Natural killer cell (primary cell): ENCODE data around the gene TMED8. TPM values are rescaled to one million over a fixed set of nuclear protein-coding genes. Genes with fewer than 3 reads are reported as not detected.
A peak's percentile ranks its signal among the peaks of the same experiment; 100 is the strongest.

ENCODE experiments used
- ATAC-seq, 3 donors: fragments of 150-1000 bp in 2 of 3; fragments of 200-7000 bp in 1 of 3; cut with Tn5 transposase; 1 replicate in 1 of 3; 2 replicates in 2 of 3; pipeline ENCODE4 v1.10.0; 2021; ENCODE audit warnings: mild to moderate bottlenecking in 2 of 3, moderate library complexity in 2 of 3
- DNase-seq, 2 donors: peaks; one replicate each; pipeline versions ENCODE4 v3.0.0 to v3.0.0-alpha.2; 2013 to 2021; ENCODE audit warnings: mixed read lengths in 1 of 2
- H3K27ac ChIP-seq: one replicate; pipeline ENCODE4 v1.5.1; 2013; ENCODE audit warnings: mild to moderate bottlenecking, low read length
- H3K27me3 ChIP-seq: one replicate; pipeline ENCODE4 v1.6.1; 2013; ENCODE audit warnings: low read length; ENCODE audit not compliant: control insufficient read depth, insufficient read depth
- H3K36me3 ChIP-seq: one replicate; pipeline ENCODE4 v1.6.1; 2013; ENCODE audit warnings: low read length; ENCODE audit not compliant: control insufficient read depth, insufficient read depth
- H3K4me1 ChIP-seq: one replicate; pipeline ENCODE4 v1.6.1; 2013; ENCODE audit warnings: low read length; ENCODE audit not compliant: control insufficient read depth, insufficient read depth
- H3K4me3 ChIP-seq: one replicate; pipeline ENCODE4 v1.5.1; 2013; ENCODE audit warnings: low read length
- H3K9me3 ChIP-seq: one replicate; pipeline ENCODE4 v1.6.1; 2013; ENCODE audit warnings: low read length; ENCODE audit not compliant: control insufficient read depth, insufficient read depth
- H3K27ac Mint-ChIP-seq, 2 donors: one replicate each; pipeline ENCODE4 v1.8.0; 2022; ENCODE audit warnings: mild to moderate bottlenecking in 2 of 2, mixed read lengths in 2 of 2, moderate library complexity in 1 of 2
- H3K27me3 Mint-ChIP-seq, 2 donors: one replicate each; pipeline ENCODE4 v1.8.0; 2022; ENCODE audit warnings: low read depth in 2 of 2, mixed read lengths in 2 of 2
- H3K36me3 Mint-ChIP-seq: one replicate; pipeline ENCODE4 v1.8.0; 2022; ENCODE audit warnings: mixed read lengths
- H3K4me1 Mint-ChIP-seq, 2 donors: one replicate each; pipeline ENCODE4 v1.8.0; 2022; ENCODE audit warnings: mixed read lengths in 2 of 2
- H3K4me3 Mint-ChIP-seq: one replicate; pipeline ENCODE4 v1.8.0; 2022; ENCODE audit warnings: mild to moderate bottlenecking, moderate library complexity, mixed read lengths
- H3K9me3 Mint-ChIP-seq, 2 donors: one replicate each; pipeline ENCODE4 v1.8.0; 2022; ENCODE audit warnings: mixed read lengths in 2 of 2
- CTCF ChIP-seq: fragments of 200-600 bp; IDR thresholded peaks from one replicate; pipeline ENCODE4 v1.8.0; 2022; ENCODE audit warnings: antibody characterized with exemption
- WGBS: methylation state at CpG from one replicate; pipeline ENCODE4 v1.1.7; 2013; ENCODE audit warnings: missing lambda C conversion rate; ENCODE audit not compliant: insufficient coverage; 5-methylcytosine and 5-hydroxymethylcytosine counted together
- intact Hi-C: fragments of 100-400 bp; cut with micrococcal nuclease; formaldehyde crosslinking; loops from one replicate; pipeline ENCODE4 v1.14.2; 2022
- total RNA-seq, 4 donors: library from RNA; stranded (reverse); fragments of 120-200 nt in 1 of 4; gene quantifications; one replicate each; pipeline versions ENCODE4 v1.2.3 to v1.2.4, GENCODE V29; 2013 to 2022

Gene TMED8
- total RNA-seq, 3 donors from 2014 or later (not counting 1 experiment from before 2014, with no cell fraction given) = 8.0 to 9.3 (median 9.1) TPM

GRCh38 chr14:77372304-77372841 lies 4.5 kb downstream of the TMED8 start:
- intact Hi-C loops = no loop called here
- peak overlapping the region; percentile 29 for H3K27ac ChIP-seq
- H3K4me1 ChIP-seq = peaks cover 13% of the 10 kb centered on the region
- peak in 1 of 2 donors; percentile 33 for DNase-seq
- TF ChIP-seq CTCF = no peak
- Mint-ChIP-seq H3K4me1 (peaks cover 35 to 38% of the 10 kb centered on the region in 2 donors), H3K27ac (no peak overlapping the region), H3K9me3 (no peaks in the 10 kb centered on the region), H3K4me3 (no peak overlapping the region), H3K36me3 (no peaks in the 10 kb centered on the region), H3K27me3 (no peaks in the 10 kb centered on the region)
- no peaks in the 10 kb centered on the region for H3K36me3 ChIP-seq
- H3K27me3 ChIP-seq = no peaks in the 10 kb centered on the region
- WGBS = 12% methylated on average over 4 of the region's 4 CpGs
- no peaks in the 10 kb centered on the region for H3K9me3 ChIP-seq
- no peak overlapping the region for H3K4me3 ChIP-seq
- no peak for ATAC-seq

GRCh38 chr14:77369285-77369684 lies 7.6 kb downstream of the TMED8 start:
- H3K9me3 ChIP-seq = no peaks in the 10 kb centered on the region
- Mint-ChIP-seq H3K9me3 (no peaks in the 10 kb centered on the region), H3K4me1 (peaks cover 15 to 20% of the 10 kb centered on the region in 2 donors), H3K27me3 (no peaks in the 10 kb centered on the region), H3K36me3 (no peaks in the 10 kb centered on the region), H3K4me3 (no peak overlapping the region), H3K27ac (no peak overlapping the region)
- TF ChIP-seq CTCF = no peak
- no peaks in the 10 kb centered on the region for H3K27me3 ChIP-seq
- H3K27ac ChIP-seq = no peak overlapping the region
- intact Hi-C loops = no loop called here
- H3K36me3 ChIP-seq = no peaks in the 10 kb centered on the region
- ATAC-seq = no peak
- peak in 1 of 2 donors; percentile 40 for DNase-seq
- peaks cover 6% of the 10 kb centered on the region for H3K4me1 ChIP-seq
- WGBS = 3% methylated on average over 1 of the region's 1 CpG
- no peak overlapping the region for H3K4me3 ChIP-seq

- WGBS = 84% methylated on average over 3 of the region's 3 CpGs
- Mint-ChIP-seq H3K27me3 (no peaks in the 10 kb centered on the region), H3K36me3 (no peaks in the 10 kb centered on the region), H3K9me3 (no peaks in the 10 kb centered on the region), H3K4me1 (peaks cover 12% of the 10 kb centered on the region in 2 donors), H3K27ac (no peak overlapping the region), H3K4me3 (no peak overlapping the region)
- no peaks in the 10 kb centered on the region for H3K36me3 ChIP-seq
- no peaks in the 10 kb centered on the region for H3K4me1 ChIP-seq
- no peak for ATAC-seq
- no peak for TF ChIP-seq CTCF
- no peaks in the 10 kb centered on the region for H3K9me3 ChIP-seq
- H3K27me3 ChIP-seq = no peaks in the 10 kb centered on the region
- H3K4me3 ChIP-seq = no peak overlapping the region
- DNase-seq = no peak
- no peak overlapping the region for H3K27ac ChIP-seq
- intact Hi-C loops = no loop called here
Observed at GRCh38 chr14:77364146-77364545, 12.7 kb downstream of the TMED8 start.

GRCh38 chr14:77359626-77360025 lies 17.3 kb downstream of the TMED8 start:
- H3K27me3 Mint-ChIP-seq = no peaks in the 10 kb centered on the region
- Histone ChIP-seq H3K9me3 (no peaks in the 10 kb centered on the region), H3K4me3 (no peak overlapping the region), H3K36me3 (no peaks in the 10 kb centered on the region), H3K27ac (no peak overlapping the region), H3K4me1 (no peaks in the 10 kb centered on the region), H3K27me3 (no peaks in the 10 kb centered on the region)
- no peaks in the 10 kb centered on the region for H3K9me3 Mint-ChIP-seq
- H3K4me3 Mint-ChIP-seq = no peak overlapping the region
- 88% methylated on average over 1 of the region's 1 CpG for WGBS
- TF ChIP-seq CTCF = no peak
- no peak for DNase-seq
- H3K36me3 Mint-ChIP-seq = no peaks in the 10 kb centered on the region
- no peak overlapping the region for H3K27ac Mint-ChIP-seq
- no peak for ATAC-seq
- intact Hi-C loops = no loop called here
- H3K4me1 Mint-ChIP-seq = peaks cover 8 to 9% of the 10 kb centered on the region in 2 donors
